HCT116 (cell line): ENCODE data around the gene TBC1D8. TPM values are rescaled to one million over a fixed set of nuclear protein-coding genes. Genes with fewer than 3 reads are reported as not detected.

Experiments
- ATAC-seq: fragments of 200-7000 bp; cut with Tn5 transposase; 2 replicates; pipeline ENCODE4 v1.9.1; 2020; ENCODE audit warnings: mild to moderate bottlenecking, moderate library complexity
- BruUV-seq: library from RNA; stranded (reverse); fragments of 400-500 nt; replicated peaks from 2 replicates; lab custom pipeline; 2021; lab: Mats Ljungman, UMichigan
- CTCF ChIA-PET: fragments of 300-600 bp; sonication (Branson Sonifier 250); formaldehyde crosslinking; loops from one replicate; lab custom pipeline; 2021; ENCODE audit warnings: antibody characterized with exemption; lab: Charles Lee
- POLR2A ChIA-PET: fragments of 300-600, 350-600 bp; sonication (Branson Sonifier 250); formaldehyde crosslinking; loops from one replicate; lab custom pipeline; 2021; ENCODE audit warnings: antibody characterized with exemption; lab: Charles Lee
- RAD21 ChIA-PET, 2 experiments: fragments of 300-600 bp; sonication (Branson Sonifier 250); formaldehyde crosslinking; loops; one replicate each; lab custom pipeline; 2023; ENCODE audit warnings: low total read pairs in 2 of 2; ENCODE audit not compliant: uncharacterized antibody in 2 of 2, unreplicated experiment in 2 of 2, low non-redundant PET in 1 of 2; lab: Charles Lee
- DNase-seq: peaks from one replicate; pipeline ENCODE4 v3.0.0-alpha.2; 2010; ENCODE audit warnings: low read depth, low spot score
- H2AFZ ChIP-seq: fragments of 200-600 bp; shearing (Covaris generic), sonication (generic); 2 replicates; pipeline ENCODE4 v1.6.1; 2017; ENCODE audit warnings: low read depth, mixed run types, mixed read lengths, antibody characterized with exemption, low read length; ENCODE audit not compliant: poor library complexity, severe bottlenecking
- H3K27ac ChIP-seq: 2 replicates; pipeline ENCODE4 v1.5.1; 2012; ENCODE audit warnings: low read depth, low read length
- H3K27me3 ChIP-seq: fragments of 200-600 bp; sonication (generic); 2 replicates; pipeline ENCODE4 v1.6.1; 2016; ENCODE audit warnings: mixed run types, low read length, mixed read lengths; ENCODE audit not compliant: insufficient read depth
- H3K36me3 ChIP-seq, 2 experiments: fragments of 200-500 bp in 1 of 2; fragments of 200-600 bp in 1 of 2; sonication (Bioruptor generic) in 1 of 2; sonication (generic) in 1 of 2; 2 replicates each; pipeline versions ENCODE4 v1.5.1 to v1.6.1; 2014 to 2016; ENCODE audit warnings: low read length in 2 of 2, inconsistent platforms in 1 of 2, mixed read lengths in 1 of 2, mixed run types in 1 of 2; ENCODE audit not compliant: insufficient read depth in 2 of 2, control insufficient read depth in 1 of 2
- H3K4me1 ChIP-seq, 2 experiments: fragments of 200-600 bp in 1 of 2; sonication (generic) in 1 of 2; 2 replicates each; pipeline versions ENCODE4 v1.5.1 to v1.6.1; 2012 to 2017; ENCODE audit warnings: low read length in 2 of 2, inconsistent platforms in 1 of 2, mild to moderate bottlenecking in 1 of 2, mixed read lengths in 1 of 2, mixed run types in 1 of 2, moderate library complexity in 1 of 2; ENCODE audit not compliant: insufficient read depth in 2 of 2, control insufficient read depth in 1 of 2
- H3K4me2 ChIP-seq: fragments of 200-600 bp; sonication (generic); 2 replicates; pipeline ENCODE4 v1.6.1; 2017; ENCODE audit warnings: mixed run types, low read length, mixed read lengths
- H3K4me3 ChIP-seq, 2 experiments: fragments of 200-600 bp in 1 of 2; sonication (generic) in 1 of 2; replicated peaks in 1 of 2; 2 replicates each; pipeline ENCODE4 v1.5.1; 2011 to 2016; ENCODE audit warnings: low read length in 2 of 2, control low read depth in 1 of 2, low read depth in 1 of 2, mild to moderate bottlenecking in 1 of 2, mixed read lengths in 1 of 2, mixed run types in 1 of 2
- H3K79me2 ChIP-seq: fragments of 200-600 bp; sonication (generic); 2 replicates; pipeline ENCODE4 v1.6.1; 2017; ENCODE audit warnings: mild to moderate bottlenecking, mixed run types, low read length, moderate library complexity, mixed read lengths; ENCODE audit not compliant: insufficient read depth
- H3K9ac ChIP-seq: fragments of 200-600 bp; sonication (generic); 2 replicates; pipeline ENCODE4 v1.6.1; 2016; ENCODE audit warnings: low read length, mixed read lengths
- H3K9me2 ChIP-seq: fragments of 200-600 bp; sonication (generic), shearing (Covaris generic); 2 replicates; pipeline ENCODE4 v1.6.1; 2017; ENCODE audit warnings: mixed run types, mild to moderate bottlenecking, moderate library complexity; ENCODE audit not compliant: insufficient read depth
- H3K9me3 ChIP-seq, 2 experiments: fragments of 200-500 bp in 1 of 2; fragments of 200-600 bp in 1 of 2; sonication (Bioruptor generic) in 1 of 2; sonication (generic) in 1 of 2; 2 replicates each; pipeline ENCODE4 v1.6.1; 2014 to 2017; ENCODE audit warnings: low read length in 2 of 2, mixed read lengths in 2 of 2, inconsistent platforms in 1 of 2, low read depth in 1 of 2, mild to moderate bottlenecking in 1 of 2, mixed run types in 1 of 2, moderate library complexity in 1 of 2; ENCODE audit not compliant: control insufficient read depth in 1 of 2, insufficient read depth in 1 of 2
- H4K20me1 ChIP-seq: fragments of 200-600 bp; sonication (generic), shearing (Covaris generic); 2 replicates; pipeline ENCODE4 v1.6.1; 2017; ENCODE audit warnings: mixed run types, mild to moderate bottlenecking, moderate library complexity; ENCODE audit not compliant: insufficient read depth
- CBX3 ChIP-seq: IDR thresholded peaks from 2 replicates; pipeline ENCODE4 v1.6.1; 2012; ENCODE audit warnings: low read depth
- CTCF ChIP-seq, 3 experiments: fragments of 200-600 bp in 1 of 3; sonication (generic) in 1 of 3; IDR thresholded peaks in 2 of 3; conservative IDR thresholded peaks in 1 of 3; 2 replicates each; pipeline ENCODE4 v1.5.1; 2012 to 2017; ENCODE audit warnings: low read depth in 2 of 3, low read length in 2 of 3, antibody characterized with exemption in 1 of 3, borderline replicate concordance in 1 of 3, control low read depth in 1 of 3, mild to moderate bottlenecking in 1 of 3, mixed read lengths in 1 of 3, mixed run types in 1 of 3, moderate library complexity in 1 of 3; ENCODE audit not compliant: insufficient read depth in 1 of 3
- EGR1 ChIP-seq: IDR thresholded peaks from 2 replicates; pipeline ENCODE4 v1.6.1; 2012; ENCODE audit warnings: low read depth
- ELF1 ChIP-seq: IDR thresholded peaks from 2 replicates; pipeline ENCODE4 v1.6.1; 2012; ENCODE audit warnings: low read depth, borderline replicate concordance
- EZH2 ChIP-seq: fragments of 200-600 bp; sonication (generic); IDR thresholded peaks from 2 replicates; pipeline ENCODE4 v1.6.1; 2017; ENCODE audit warnings: antibody characterized with exemption, mixed run types
- FOSL1 ChIP-seq: IDR thresholded peaks from 2 replicates; pipeline ENCODE4 v1.6.1; 2012; ENCODE audit warnings: low read depth
- POLR2A ChIP-seq: IDR thresholded peaks from 2 replicates; pipeline ENCODE4 v1.7.0; 2011; ENCODE audit warnings: borderline replicate concordance; ENCODE audit not compliant: insufficient read depth, insufficient read length; ENCODE audit errors: extremely low read depth
- POLR2AphosphoS5 ChIP-seq: IDR thresholded peaks from 2 replicates; pipeline ENCODE4 v1.6.1; 2011; ENCODE audit warnings: mild to moderate bottlenecking, low read depth, low read length, moderate library complexity
- RAD21 ChIP-seq: IDR thresholded peaks from 2 replicates; pipeline ENCODE4 v1.6.1; 2012; ENCODE audit warnings: low read depth, mild to moderate bottlenecking
- SIN3A ChIP-seq: IDR thresholded peaks from 2 replicates; pipeline ENCODE4 v1.6.1; 2012; ENCODE audit warnings: low read depth
- SP1 ChIP-seq: IDR thresholded peaks from 2 replicates; pipeline ENCODE4 v1.6.1; 2012; ENCODE audit warnings: low read depth
- TCF7L2 ChIP-seq: IDR thresholded peaks from 2 replicates; pipeline ENCODE4 v1.7.0; 2011; ENCODE audit warnings: borderline replicate concordance, inconsistent platforms; ENCODE audit not compliant: insufficient read depth, insufficient read length; ENCODE audit errors: extremely low read depth
- ZFX ChIP-seq: fragments of 450-650 bp; IDR thresholded peaks from 2 replicates; pipeline ENCODE4 v1.6.1; 2017
- intact Hi-C: fragments of 100-400 bp; cut with micrococcal nuclease; formaldehyde crosslinking; loops from 2 replicates; pipeline ENCODE4 v1.10.0; 2022
- total RNA-seq: library from RNA; stranded (reverse); gene quantifications from one replicate; pipeline ENCODE4 v1.2.1, GENCODE V29; 2021; ENCODE audit not compliant: unreplicated experiment
- TF ChIP-seq, protein P1 (sequence below): IDR thresholded peaks from 2 replicates; pipeline ENCODE4 v1.6.1; 2012; ENCODE audit warnings: low read depth

Gene TBC1D8
- total RNA-seq, 1 experiment from 2014 or later = 44.0 TPM

GRCh38 chr2:101018934-101019333, 132.2 kb downstream of the TBC1D8 start:
- H3K79me2 ChIP-seq = no peaks in the 10 kb centered on the region
- BruUV-seq = no TSS peak
- H3K27ac ChIP-seq = no peak overlapping the region
- intact Hi-C loops = no loop called here
- no peaks in the 10 kb centered on the region for H4K20me1 ChIP-seq
- no peaks in the 10 kb centered on the region for H3K9me3 ChIP-seq
- ChIA-PET RAD21 (no interaction called here), POLR2A (no interaction called here), CTCF (interaction anchor here (1.1 kb wide), 1 partner anchor 199 kb away, joined by 6 read pairs; no protein-coding TSS in a partner anchor)
- no peak overlapping the region for H3K9ac ChIP-seq
- TF ChIP-seq RAD21 (no peak), FOSL1 (no peak), CBX3 (no peak), POLR2A (no peak), SP1 (no peak), EZH2 (no peak), ELF1 (no peak), ZFX (no peak), TCF7L2 (no peak), SIN3A (no peak), POLR2AphosphoS5 (no peak), CTCF (IDR thresholded peaks at IDR 0.05 in 2 of 3, conservative IDR thresholded peaks at IDR 0.05 in 1 of 3; ENCODE audit: borderline replicate concordance in 1 of 3, insufficient read depth in 1 of 3, low read depth in 2 of 3, low read length in 2 of 3) (no peak), EGR1 (no peak)
- TF ChIP-seq, protein P1, sequence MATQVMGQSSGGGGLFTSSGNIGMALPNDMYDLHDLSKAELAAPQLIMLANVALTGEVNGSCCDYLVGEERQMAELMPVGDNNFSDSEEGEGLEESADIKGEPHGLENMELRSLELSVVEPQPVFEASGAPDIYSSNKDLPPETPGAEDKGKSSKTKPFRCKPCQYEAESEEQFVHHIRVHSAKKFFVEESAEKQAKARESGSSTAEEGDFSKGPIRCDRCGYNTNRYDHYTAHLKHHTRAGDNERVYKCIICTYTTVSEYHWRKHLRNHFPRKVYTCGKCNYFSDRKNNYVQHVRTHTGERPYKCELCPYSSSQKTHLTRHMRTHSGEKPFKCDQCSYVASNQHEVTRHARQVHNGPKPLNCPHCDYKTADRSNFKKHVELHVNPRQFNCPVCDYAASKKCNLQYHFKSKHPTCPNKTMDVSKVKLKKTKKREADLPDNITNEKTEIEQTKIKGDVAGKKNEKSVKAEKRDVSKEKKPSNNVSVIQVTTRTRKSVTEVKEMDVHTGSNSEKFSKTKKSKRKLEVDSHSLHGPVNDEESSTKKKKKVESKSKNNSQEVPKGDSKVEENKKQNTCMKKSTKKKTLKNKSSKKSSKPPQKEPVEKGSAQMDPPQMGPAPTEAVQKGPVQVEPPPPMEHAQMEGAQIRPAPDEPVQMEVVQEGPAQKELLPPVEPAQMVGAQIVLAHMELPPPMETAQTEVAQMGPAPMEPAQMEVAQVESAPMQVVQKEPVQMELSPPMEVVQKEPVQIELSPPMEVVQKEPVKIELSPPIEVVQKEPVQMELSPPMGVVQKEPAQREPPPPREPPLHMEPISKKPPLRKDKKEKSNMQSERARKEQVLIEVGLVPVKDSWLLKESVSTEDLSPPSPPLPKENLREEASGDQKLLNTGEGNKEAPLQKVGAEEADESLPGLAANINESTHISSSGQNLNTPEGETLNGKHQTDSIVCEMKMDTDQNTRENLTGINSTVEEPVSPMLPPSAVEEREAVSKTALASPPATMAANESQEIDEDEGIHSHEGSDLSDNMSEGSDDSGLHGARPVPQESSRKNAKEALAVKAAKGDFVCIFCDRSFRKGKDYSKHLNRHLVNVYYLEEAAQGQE = no peak
- H3K4me3 ChIP-seq = no peak overlapping the region
- H3K9me2 ChIP-seq = no peaks in the 10 kb centered on the region
- H3K4me1 ChIP-seq = no peaks in the 10 kb centered on the region
- peaks cover 33 to 37% of the 10 kb centered on the region in 2 experiments; a peak in 3 of 4 replicates for H3K36me3 ChIP-seq
- no peak overlapping the region for H3K4me2 ChIP-seq
- no peaks in the 10 kb centered on the region for H3K27me3 ChIP-seq
- DNase-seq = no peak
- H2AFZ ChIP-seq = no peak overlapping the region
- ATAC-seq = no peak
